ENCODE measurements around the gene PHC2.

PHC2 gene

DNA sequence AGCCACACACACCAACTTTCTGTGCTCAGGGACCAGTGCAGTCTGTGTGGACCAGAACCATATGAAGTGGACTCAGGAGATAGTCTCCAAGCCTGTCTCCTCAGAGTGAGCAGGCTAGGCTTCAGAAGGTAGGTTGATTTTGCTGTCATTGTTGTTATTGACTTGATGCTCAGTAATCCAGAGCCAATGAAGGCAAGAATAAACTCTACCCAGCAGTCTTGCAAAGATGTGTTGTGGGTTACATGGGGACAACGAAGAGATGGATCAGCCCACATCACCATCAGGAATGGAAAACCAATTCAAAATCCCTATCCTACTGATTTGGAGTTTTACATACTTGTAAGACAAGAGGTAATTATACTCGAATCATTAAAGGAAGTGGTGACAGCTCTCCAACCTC, 37.4 kb downstream of the PHC2 start:
- no peak overlapping the region for H3K4me3 ChIP-seq (ENCODE audit: control insufficient read depth, low read depth, low read length)
- DNase-seq (ENCODE audit: low read depth) = no peak
- no peak for TF ChIP-seq CTCF (conservative IDR thresholded peaks at IDR 0.05; ENCODE audit: control insufficient read depth, insufficient read depth, low read depth, low read length)

DNA sequence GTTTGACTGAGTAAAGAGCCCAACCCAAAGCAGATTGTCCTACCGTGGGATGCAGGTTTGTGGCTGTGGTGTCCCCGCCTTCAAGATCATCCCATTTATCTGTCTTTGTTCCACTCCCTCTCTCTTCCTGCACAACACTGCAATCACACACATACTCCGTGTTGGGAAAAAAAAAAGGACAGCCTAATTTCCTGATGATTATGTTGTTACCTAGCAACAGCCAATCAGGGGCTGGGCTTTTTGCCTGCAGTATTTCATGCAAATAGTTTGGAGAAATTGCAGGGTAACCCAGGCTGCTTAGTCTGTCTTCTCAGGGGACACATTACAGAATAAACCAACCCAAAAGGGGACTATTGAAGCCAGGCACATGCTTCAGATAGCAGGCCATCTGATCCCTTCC, 38.3 kb downstream of the PHC2 start:
- H3K4me3 ChIP-seq (ENCODE audit: control insufficient read depth, low read depth, low read length) = no peak overlapping the region
- DNase-seq (ENCODE audit: low read depth) = peak; percentile 47
- TF ChIP-seq CTCF (conservative IDR thresholded peaks at IDR 0.05; ENCODE audit: control insufficient read depth, insufficient read depth, low read depth, low read length) = no peak

DNA sequence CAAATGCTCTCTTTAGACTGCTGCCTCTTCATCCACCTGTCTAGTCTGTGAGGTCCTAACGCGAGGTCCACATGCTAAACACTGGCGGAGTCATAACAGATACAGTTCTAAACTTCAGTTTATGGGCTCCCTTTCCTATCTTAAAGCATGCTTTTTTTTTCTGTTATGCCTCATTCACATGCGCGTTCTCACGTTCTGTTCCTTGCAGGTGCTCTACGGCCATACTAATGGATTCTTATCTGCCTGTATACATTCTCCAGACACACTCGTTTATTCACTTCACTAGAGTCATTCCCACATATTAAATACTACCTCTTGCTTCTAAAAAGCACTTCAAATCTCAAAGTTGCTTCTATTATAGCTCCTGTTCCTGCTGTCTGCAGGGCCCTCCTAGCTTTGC, 38.7 kb downstream of the PHC2 start:
- TF ChIP-seq CTCF (conservative IDR thresholded peaks at IDR 0.05; ENCODE audit: control insufficient read depth, insufficient read depth, low read depth, low read length) = no peak
- no peak for DNase-seq (ENCODE audit: low read depth)
- no peak overlapping the region for H3K4me3 ChIP-seq (ENCODE audit: control insufficient read depth, low read depth, low read length)

GRCh38 chr1:33391343-33392078, 39.4 kb downstream of the PHC2 start:
- no peak overlapping the region for H3K4me3 ChIP-seq (ENCODE audit: control insufficient read depth, low read depth, low read length)
- no peak for DNase-seq (ENCODE audit: low read depth)
- no peak for TF ChIP-seq CTCF (conservative IDR thresholded peaks at IDR 0.05; ENCODE audit: control insufficient read depth, insufficient read depth, low read depth, low read length)

DNA sequence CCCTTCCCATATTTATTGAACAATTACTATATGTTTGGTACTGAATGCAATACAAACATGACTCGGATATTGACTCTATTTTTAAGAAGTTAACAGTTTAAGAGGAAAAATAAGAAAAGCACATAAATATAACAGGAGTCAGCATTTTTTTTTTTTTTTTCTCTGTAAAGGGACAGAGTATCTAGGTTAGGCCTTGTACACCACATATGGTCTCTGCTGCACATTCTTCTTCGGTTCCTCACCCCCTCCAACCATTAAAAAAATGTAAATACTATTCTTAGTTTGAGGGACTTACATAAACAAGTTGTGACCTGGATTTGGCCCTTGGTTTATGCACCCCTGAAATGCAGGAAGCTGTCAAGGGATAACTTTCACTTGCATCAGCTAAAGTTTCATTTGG, 40.4 kb downstream of the PHC2 start:
- no peak overlapping the region for H3K4me3 ChIP-seq (ENCODE audit: control insufficient read depth, low read depth, low read length)
- no peak for TF ChIP-seq CTCF (conservative IDR thresholded peaks at IDR 0.05; ENCODE audit: control insufficient read depth, insufficient read depth, low read depth, low read length)
- DNase-seq (ENCODE audit: low read depth) = peak; percentile 60

- H3K4me3 ChIP-seq (ENCODE audit: control insufficient read depth, low read depth, low read length) = no peak overlapping the region
- peak; percentile 84 for DNase-seq (ENCODE audit: low read depth)
- TF ChIP-seq CTCF (conservative IDR thresholded peaks at IDR 0.05; ENCODE audit: control insufficient read depth, insufficient read depth, low read depth, low read length) = no peak
These were observed 41.8 kb downstream of the PHC2 start for GRCh38 chr1:33388805-33389771.

Data from fibroblast of mammary gland (primary cell).